Activated CD4-positive, alpha-beta T cell treated with anti-CD3 and anti-CD28 coated beads, Interleukin-2, amount 50 U/mL, for 24 hours (primary cell): ENCODE data around the gene CCDC178.
"Not testable (repeated sequence)": the region's sequence is repeated elsewhere in the genome, so short reads cannot be mapped to it uniquely, and the experiment has no call there.

Experiments used
- DNase-seq, 2 donors: peaks; one replicate each; pipeline ENCODE4 v3.0.0-alpha.2; 2020; ENCODE audit warnings: low read depth in 1 of 2, low spot score in 1 of 2

Gene CCDC178

GRCh38 chr18:33440060-33441043 is at the start of gene CCDC178:
TSS of gene CCDC178 (minus strand) at chr18:33440721. CDS start at chr18:33412088, 28,633 bp downstream.
- no peak for DNase-seq

GRCh38 chr18:33483908-33484307 is 43.4 kb upstream of the CCDC178 start:
- no peak for DNase-seq

- no peak for DNase-seq
These were observed 32.0 kb upstream of the CCDC178 start for GRCh38 chr18:33472509-33472908.

- no peak for DNase-seq
These were observed 29.7 kb upstream of the CCDC178 start for GRCh38 chr18:33470216-33470615.

- DNase-seq: no peak
These were observed 29.2 kb upstream of the CCDC178 start for GRCh38 chr18:33469699-33470098.

GRCh38 chr18:33467531-33467930 is 27.0 kb upstream of the CCDC178 start:
- no peak for DNase-seq

- no peak for DNase-seq
These were observed 26.3 kb upstream of the CCDC178 start for GRCh38 chr18:33466822-33467221.

GRCh38 chr18:33460681-33461080 is 20.2 kb upstream of the CCDC178 start:
- no peak for DNase-seq

- no peak for DNase-seq
These were observed 19.1 kb upstream of the CCDC178 start for GRCh38 chr18:33459612-33460011.

GRCh38 chr18:33446604-33447003 is 6.1 kb upstream of the CCDC178 start:
- DNase-seq: no peak

GRCh38 chr18:33444709-33445108 is 4.2 kb upstream of the CCDC178 start:
- DNase-seq: no peak

GRCh38 chr18:33432857-33433256 is 7.7 kb downstream of the CCDC178 start:
- no peak for DNase-seq

- no peak for DNase-seq
These were observed 13.0 kb downstream of the CCDC178 start for GRCh38 chr18:33427549-33427948.

GRCh38 chr18:33424266-33424946 is 16.1 kb downstream of the CCDC178 start:
- no peak for DNase-seq

- DNase-seq: no peak
These were observed 19.3 kb downstream of the CCDC178 start for GRCh38 chr18:33421225-33421624.

- no peak for DNase-seq
These were observed 36.2 kb downstream of the CCDC178 start for GRCh38 chr18:33404244-33404873.

- DNase-seq: not testable (repeated sequence)
These were observed 41.6 kb downstream of the CCDC178 start for GRCh38 chr18:33398939-33399338.

- DNase-seq: no peak
These were observed 64.7 kb downstream of the CCDC178 start for GRCh38 chr18:33375829-33376228.

GRCh38 chr18:33372442-33372841 is 68.1 kb downstream of the CCDC178 start:
- DNase-seq: no peak

- no peak for DNase-seq
These were observed 70.6 kb downstream of the CCDC178 start for GRCh38 chr18:33369711-33370449.

- DNase-seq: no peak
These were observed 83.8 kb downstream of the CCDC178 start for GRCh38 chr18:33356735-33357134.
